ENCODE measurements around the gene NCBP2. TPM values are rescaled to one million over a fixed set of nuclear protein-coding genes. Genes with fewer than 3 reads are reported as not detected.

Gene NCBP2
- total RNA-seq, 4 donors from 2014 or later, result 4.1 to 67.2 (median 49.5) TPM

DNA sequence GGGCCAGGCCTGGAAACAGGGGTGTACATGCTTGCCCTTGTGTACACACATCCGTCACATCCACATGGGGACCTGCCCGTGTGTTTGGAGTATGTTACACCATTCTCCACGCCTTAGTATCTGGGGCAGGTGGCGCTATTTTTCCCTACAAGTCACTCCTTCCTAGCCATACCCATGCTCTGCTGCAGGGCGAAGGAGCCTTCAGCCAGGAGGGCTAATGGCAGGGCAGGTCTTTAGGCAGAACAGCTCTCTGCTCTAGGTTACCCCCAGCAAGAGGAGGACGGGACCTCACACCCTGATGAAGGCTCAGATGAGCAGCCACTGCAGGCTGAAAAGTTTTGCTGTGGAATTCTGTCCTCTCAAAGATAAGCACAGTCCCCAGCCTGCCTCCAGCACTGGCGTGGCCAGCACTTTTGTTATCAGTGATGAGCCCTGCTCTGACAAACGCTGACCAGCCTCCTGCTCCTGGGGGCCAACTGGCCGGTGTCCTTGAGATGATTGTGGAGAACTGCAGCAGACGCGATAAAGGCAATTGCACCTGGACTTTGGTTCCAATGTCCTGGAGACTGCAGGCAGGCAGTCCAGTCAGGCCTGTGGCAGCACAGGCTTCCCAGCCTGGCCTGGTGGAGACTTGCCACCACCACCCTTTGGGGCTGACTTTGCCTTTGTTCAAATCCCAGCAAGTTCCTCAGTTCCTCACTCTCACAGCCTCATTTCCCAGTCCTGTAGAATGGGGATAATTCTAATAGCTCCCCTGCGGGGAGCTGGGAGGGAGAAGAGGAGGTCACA is 46.1 kb upstream of the NCBP2 start:
- H3K27me3 ChIP-seq, result no peaks in the 10 kb centered on the region
- no peaks in the 10 kb centered on the region for H3K4me1 ChIP-seq
- H3K9me3 ChIP-seq, result no peaks in the 10 kb centered on the region
- DNase-seq, result no peak
- H3K4me3 ChIP-seq, result no peak overlapping the region
- intact Hi-C loops (cut with DNase I; ENCODE audit: low total_unique reads), result no loop called here
- H3K27ac ChIP-seq, result no peak overlapping the region
- TF ChIP-seq POLR2A (IDR thresholded peaks at IDR 0.05), result no peak
- TF ChIP-seq, protein P1, sequence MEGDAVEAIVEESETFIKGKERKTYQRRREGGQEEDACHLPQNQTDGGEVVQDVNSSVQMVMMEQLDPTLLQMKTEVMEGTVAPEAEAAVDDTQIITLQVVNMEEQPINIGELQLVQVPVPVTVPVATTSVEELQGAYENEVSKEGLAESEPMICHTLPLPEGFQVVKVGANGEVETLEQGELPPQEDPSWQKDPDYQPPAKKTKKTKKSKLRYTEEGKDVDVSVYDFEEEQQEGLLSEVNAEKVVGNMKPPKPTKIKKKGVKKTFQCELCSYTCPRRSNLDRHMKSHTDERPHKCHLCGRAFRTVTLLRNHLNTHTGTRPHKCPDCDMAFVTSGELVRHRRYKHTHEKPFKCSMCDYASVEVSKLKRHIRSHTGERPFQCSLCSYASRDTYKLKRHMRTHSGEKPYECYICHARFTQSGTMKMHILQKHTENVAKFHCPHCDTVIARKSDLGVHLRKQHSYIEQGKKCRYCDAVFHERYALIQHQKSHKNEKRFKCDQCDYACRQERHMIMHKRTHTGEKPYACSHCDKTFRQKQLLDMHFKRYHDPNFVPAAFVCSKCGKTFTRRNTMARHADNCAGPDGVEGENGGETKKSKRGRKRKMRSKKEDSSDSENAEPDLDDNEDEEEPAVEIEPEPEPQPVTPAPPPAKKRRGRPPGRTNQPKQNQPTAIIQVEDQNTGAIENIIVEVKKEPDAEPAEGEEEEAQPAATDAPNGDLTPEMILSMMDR (IDR thresholded peaks at IDR 0.05), result no peak
- no peaks in the 10 kb centered on the region for H3K36me3 ChIP-seq

DNA sequence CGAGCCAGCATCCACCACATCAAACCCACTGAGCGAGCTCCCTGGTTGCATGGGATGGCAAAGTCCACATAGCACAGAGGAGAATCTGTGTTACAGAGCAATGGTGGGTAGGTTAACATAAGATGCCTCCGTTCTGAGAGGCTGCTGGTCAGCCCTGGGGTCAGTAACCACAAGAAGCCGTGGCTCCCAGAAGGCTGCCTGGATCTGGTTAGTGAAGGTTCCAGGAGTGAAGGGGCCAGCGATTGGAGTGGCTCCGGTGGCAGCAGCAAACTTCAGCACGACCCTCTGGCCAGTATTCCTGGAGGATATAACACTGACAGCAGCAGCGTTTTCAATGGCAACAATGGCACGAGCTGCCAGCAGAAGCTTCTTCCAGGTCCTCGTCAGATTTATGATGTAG is 44.7 kb upstream of the NCBP2 start:
- intact Hi-C loops (cut with DNase I; ENCODE audit: low total_unique reads), result no loop called here
- Histone ChIP-seq H3K27me3 (no peaks in the 10 kb centered on the region), H3K9me3 (peaks cover 0 to 2% of the 10 kb centered on the region in 2 donors), H3K4me1 (no peaks in the 10 kb centered on the region), H3K4me3 (no peak overlapping the region), H3K36me3 (no peaks in the 10 kb centered on the region), H3K27ac (no peak overlapping the region)
- no peak for TF ChIP-seq POLR2A (IDR thresholded peaks at IDR 0.05)
- TF ChIP-seq, protein P1 (IDR thresholded peaks at IDR 0.05), result no peak
- no peak for DNase-seq

DNA sequence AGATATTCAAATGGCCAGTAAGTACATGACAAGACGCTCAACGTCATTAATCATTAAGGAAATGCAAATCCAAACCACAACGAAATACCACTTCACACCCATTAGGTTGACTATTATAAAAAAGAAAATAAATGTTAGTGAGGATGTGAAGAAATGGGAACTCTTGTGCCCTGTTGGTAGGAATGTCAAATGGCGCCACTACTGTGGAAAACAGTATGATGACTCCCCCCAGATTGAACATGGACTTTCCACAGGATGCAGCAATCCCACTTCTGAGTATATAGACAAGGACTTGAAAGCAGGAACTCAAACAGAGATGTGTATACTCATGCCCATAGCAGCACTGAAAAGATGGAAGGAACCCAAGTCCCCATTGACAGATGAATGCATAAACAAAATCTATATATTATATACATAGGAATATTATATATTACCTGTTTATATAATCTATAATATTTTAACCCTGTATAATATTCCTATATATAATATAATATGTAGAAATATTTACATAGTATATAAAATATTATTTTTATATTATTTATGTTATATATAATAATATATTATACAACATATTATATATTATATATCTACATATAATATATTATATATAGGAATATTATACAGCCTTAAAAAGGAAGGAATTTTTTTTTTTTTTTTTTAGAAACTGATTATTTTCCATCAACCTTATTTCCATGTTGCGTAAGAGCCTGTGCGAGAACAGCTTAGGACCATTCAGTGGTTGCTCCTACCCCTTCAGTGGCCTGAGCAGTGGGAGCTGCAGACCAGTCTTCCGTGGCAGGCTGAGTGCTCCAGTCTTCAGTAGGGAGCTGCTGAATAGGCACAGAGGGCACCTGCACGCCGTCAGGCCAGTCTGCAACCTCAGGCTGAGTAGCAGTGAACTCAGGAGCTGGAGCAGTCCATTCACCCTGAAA is 43.9 kb upstream of the NCBP2 start:
- no peak overlapping the region for H3K27ac ChIP-seq
- no peaks in the 10 kb centered on the region for H3K36me3 ChIP-seq
- peaks cover 0 to 2% of the 10 kb centered on the region in 2 donors for H3K9me3 ChIP-seq
- H3K4me1 ChIP-seq, result no peaks in the 10 kb centered on the region
- no peak for DNase-seq
- TF ChIP-seq, protein P1 (IDR thresholded peaks at IDR 0.05), result no peak
- TF ChIP-seq POLR2A (IDR thresholded peaks at IDR 0.05), result no peak
- no peak overlapping the region for H3K4me3 ChIP-seq
- intact Hi-C loops (cut with DNase I; ENCODE audit: low total_unique reads), result no loop called here
- no peaks in the 10 kb centered on the region for H3K27me3 ChIP-seq

DNA sequence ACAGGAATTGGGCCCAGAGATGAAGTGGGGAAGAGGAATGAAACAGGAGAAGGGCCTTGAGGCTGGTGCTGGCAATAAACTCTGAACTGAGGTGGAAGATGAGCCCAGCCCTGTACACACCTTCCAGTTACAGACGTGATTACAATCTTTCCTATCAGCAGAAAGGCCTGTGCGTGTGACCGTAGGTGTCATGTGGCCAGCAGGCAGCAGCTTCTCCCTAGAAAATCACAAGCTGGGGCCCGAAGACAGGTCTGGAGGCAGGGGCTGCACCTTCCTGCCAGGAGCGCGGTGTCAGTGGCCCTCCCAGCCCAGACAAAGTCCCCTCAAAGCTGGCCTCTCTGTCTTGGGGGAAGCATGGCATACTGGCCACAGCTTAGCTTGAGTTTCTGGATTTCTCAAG is 43.0 kb upstream of the NCBP2 start:
- no peak for DNase-seq
- H3K27ac ChIP-seq, result no peak overlapping the region
- no peaks in the 10 kb centered on the region for H3K27me3 ChIP-seq
- peaks cover 0 to 2% of the 10 kb centered on the region in 2 donors for H3K9me3 ChIP-seq
- intact Hi-C loops (cut with DNase I; ENCODE audit: low total_unique reads), result no loop called here
- H3K4me3 ChIP-seq, result no peak overlapping the region
- H3K4me1 ChIP-seq, result no peaks in the 10 kb centered on the region
- H3K36me3 ChIP-seq, result no peaks in the 10 kb centered on the region
- TF ChIP-seq, protein P1 (IDR thresholded peaks at IDR 0.05), result no peak
- TF ChIP-seq POLR2A (IDR thresholded peaks at IDR 0.05), result no peak

DNA sequence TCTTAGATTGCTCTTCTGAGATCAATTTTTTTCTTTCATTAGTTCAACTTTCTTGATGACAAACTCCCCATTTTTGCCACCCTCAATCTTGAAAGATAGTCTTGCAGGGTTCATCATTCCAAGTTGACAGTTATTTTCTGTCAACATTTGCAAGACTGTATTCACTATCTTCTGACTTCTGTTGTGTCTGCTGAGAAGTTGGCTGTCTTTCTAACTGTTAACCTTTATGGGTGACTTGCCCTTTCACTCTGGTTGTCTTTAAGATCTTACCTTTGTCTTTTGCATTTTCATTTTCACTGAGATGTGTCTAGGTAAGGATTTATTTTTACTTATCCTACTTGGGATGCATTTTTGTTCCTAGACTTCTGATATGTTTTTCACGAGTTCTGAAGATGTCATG is 40.9 kb upstream of the NCBP2 start:
- H3K4me3 ChIP-seq, result no peak overlapping the region
- intact Hi-C loops (cut with DNase I; ENCODE audit: low total_unique reads), result no loop called here
- H3K27me3 ChIP-seq, result no peaks in the 10 kb centered on the region
- TF ChIP-seq POLR2A (IDR thresholded peaks at IDR 0.05), result no peak
- TF ChIP-seq, protein P1 (IDR thresholded peaks at IDR 0.05), result no peak
- peaks cover 0 to 2% of the 10 kb centered on the region in 2 donors for H3K9me3 ChIP-seq
- H3K36me3 ChIP-seq, result no peaks in the 10 kb centered on the region
- no peak overlapping the region for H3K27ac ChIP-seq
- no peak for DNase-seq
- no peaks in the 10 kb centered on the region for H3K4me1 ChIP-seq

Data from uterus (tissue), 4 donors.